Activated CD8-positive, alpha-beta memory T cell treated with anti-CD3 and anti-CD28 coated beads for 36 hours (primary cell): ENCODE data around the gene BCR. TPM values are rescaled to one million over a fixed set of nuclear protein-coding genes. Genes with fewer than 3 reads are reported as not detected.

ENCODE experiments used
- CTCF ChIA-PET: fragments of 350-600 bp; sonication (Branson Sonifier 250); formaldehyde crosslinking; loops from one replicate; lab custom pipeline; 2021; ENCODE audit warnings: antibody characterized with exemption; lab: Charles Lee
- POLR2A ChIA-PET: fragments of 350-600 bp; sonication (Branson Sonifier 250); formaldehyde crosslinking; loops from one replicate; lab custom pipeline; 2021; ENCODE audit warnings: antibody characterized with exemption; lab: Charles Lee
- total RNA-seq, 2 experiments: library from RNA; stranded (reverse); gene quantifications; one replicate each; pipeline ENCODE4 v1.2.3, GENCODE V29; 2021

Gene BCR
- total RNA-seq, 2 experiments from 2014 or later = 29.9 to 34.1 TPM

DNA sequence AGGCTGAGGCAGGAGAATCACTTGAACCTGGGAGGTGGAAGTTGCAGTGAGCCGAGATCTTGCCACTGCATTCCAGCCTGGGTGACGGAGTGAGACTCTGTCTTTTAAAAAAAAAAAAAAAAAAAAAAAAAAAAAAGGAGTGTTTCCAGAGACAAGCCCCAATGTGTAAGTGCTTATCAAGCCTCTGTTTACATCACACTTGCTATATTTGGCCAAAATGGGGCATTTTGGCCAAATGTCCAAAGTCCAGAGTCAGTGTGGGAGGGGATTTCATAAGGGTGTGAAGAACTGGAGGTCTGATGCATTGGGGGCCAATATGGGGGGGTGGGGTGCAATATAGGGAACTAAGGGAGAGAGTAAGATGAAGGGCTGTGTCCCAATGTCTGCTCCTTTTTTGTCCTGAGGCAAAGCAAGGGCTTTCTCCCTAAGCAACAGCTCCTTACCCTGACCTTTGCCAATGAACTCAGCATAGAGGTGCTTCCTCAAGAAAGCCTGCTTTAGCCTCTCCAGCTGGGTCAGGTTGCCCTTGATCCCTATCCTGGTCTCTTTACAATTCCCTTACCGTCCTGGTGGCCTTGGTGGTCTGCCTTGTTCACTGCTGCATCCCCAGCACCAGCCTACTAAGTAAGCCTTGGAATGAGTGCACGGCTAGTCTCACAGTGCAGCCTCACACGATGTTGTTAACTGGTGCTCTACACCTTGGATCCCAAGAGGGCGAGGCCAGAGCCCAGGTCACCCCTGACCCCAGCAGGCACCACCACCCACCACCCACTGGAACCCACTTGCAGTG, 14.1 kb upstream of the BCR start:
- POLR2A ChIA-PET = no interaction called here
- CTCF ChIA-PET = interaction anchor here (1.7 kb wide), 1 partner anchor 116 kb away, joined by 3 read pairs; no protein-coding TSS in a partner anchor

DNA sequence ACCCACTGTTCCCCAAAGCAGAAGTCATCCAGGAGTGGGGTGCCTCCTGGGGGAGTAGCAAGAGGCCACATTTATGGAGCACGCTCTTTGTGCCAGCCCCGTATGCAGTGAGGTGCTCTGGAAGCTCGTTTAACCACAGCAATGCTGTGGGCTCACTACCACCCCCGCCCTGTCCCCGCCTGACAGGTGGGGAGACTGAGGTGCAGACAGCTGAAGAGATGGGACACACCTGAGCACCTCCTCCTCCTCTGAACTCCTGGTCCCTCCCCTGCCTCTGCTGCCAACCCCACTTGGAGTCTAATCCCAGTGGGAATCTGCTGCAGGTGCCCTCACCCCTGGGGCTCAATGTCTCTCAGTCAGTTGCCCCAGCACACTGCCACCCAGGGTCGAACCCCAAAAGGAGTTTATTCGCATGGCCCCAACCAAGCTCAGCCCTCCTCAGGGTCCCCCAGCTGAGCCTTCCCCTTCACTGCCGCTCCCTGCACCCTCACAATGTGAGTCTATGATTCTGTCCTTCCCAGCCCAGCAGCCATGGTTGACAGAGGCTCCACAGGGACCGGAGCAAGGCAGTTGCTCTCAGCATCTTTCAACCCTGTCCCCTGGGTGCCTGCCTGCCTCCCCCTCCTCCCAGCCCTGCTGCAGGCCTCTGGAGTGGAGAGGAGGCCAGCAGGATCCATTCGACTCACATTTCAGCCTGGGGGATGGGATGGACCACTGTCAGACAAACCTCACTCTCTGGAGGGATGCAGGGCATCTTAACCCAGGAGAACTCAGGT, 13.3 kb upstream of the BCR start:
- ChIA-PET POLR2A (no interaction called here), CTCF (interaction anchor here (1.7 kb wide), 1 partner anchor 115 kb away, joined by 3 read pairs; no protein-coding TSS in a partner anchor)

DNA sequence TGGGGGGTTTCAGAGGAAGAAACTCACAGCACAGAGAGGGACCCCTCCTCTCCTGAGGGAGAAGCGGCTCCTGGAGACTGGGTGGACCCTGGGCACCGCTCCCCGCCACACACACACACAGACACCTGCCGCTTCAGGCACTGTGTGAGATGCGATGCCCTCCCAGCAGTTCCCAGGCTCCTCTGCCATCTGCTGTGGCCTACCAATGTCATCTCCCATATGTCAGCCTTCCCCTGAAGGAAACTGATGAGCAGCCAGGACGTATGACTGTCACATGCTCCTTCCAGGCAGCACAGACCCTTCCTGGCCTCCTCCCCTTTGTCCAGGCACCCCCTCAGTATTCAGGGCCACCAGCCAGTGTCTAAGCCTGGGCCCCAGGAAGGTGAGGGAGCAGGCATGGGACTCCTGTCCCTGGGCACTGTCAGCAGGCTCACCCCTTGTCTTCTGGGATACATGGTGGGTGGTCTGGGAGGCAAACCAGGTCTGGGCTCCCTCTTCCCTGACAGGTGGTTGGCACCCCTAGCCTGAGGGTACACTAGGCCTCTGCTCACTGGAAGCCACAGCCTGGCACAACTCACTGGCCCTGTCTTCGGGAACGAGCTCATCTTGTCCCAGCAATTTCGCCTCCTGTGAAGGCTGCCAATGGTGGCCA, 11.8 kb upstream of the BCR start:
- POLR2A ChIA-PET = no interaction called here
- CTCF ChIA-PET = interaction anchor here (1.0 to 1.6 kb wide), 2 partner anchors 10 to 114 kb away, joined by 4 to 7 read pairs; no protein-coding TSS in a partner anchor

DNA sequence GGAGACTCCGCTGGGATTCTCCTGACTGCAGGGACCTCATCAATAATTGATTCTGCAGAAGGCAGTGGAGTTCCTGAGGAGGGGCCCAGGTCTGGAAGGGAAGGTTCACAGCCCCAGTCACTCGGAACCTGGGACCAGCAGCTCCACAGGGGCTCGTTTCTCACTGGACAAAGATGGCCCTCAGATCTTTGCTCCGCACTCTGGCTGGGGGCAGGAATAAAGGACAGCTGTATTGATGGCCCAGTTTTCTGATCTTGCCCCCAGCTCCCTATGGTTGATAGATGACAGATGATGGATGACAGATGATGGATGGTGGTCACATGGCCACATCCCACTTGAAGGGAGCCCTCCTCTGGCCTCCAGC, 11.3 kb upstream of the BCR start:
- ChIA-PET POLR2A (no interaction called here), CTCF (interaction anchor here (1.0 to 1.6 kb wide), 2 partner anchors 9 to 113 kb away, joined by 4 to 7 read pairs; no protein-coding TSS in a partner anchor)

DNA sequence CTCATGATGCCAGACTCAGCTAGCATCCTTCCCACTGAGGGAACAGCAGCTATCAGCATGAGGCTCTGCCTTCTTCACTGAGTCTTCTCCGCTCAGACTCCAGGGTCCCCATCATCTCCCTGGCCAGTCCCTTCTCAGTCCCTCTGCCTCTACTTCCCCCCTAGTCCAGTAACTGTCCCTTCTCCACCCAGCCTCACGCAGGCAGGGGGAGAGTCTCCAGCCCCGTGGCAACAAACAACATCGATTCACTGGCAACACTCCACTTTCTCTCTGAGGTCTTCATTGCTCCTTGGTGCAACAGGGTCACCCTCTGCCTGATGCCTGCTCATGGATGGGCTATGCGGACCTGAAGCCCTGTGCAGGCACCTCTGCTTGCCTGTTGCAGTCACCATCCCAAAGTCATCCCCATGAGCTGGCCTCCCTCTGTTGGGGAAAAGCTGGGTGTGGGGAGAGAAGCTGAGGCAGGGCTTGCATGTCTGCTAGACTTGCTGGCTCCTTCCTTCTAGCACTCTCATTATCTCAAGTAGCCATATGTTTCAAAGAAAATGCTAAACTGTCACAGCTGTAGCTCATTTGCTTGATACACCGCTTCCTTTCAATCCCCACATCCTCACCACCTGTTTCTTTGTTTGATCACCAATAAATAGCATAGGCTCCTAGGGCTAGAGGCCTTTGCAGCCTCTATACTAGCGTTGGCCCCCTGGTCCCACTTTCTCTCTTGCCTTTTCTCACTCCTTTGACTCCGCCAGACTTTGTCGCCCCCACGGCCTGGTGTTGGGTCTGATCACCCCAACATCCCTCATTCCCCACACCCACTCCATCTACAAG, 4.3 kb upstream of the BCR start:
- CTCF ChIA-PET = interaction anchor here (1.6 to 11.2 kb wide), 3 partner anchors 77 to 113 kb away, joined by 5 to 139 read pairs (median 31); no protein-coding TSS in a partner anchor

DNA sequence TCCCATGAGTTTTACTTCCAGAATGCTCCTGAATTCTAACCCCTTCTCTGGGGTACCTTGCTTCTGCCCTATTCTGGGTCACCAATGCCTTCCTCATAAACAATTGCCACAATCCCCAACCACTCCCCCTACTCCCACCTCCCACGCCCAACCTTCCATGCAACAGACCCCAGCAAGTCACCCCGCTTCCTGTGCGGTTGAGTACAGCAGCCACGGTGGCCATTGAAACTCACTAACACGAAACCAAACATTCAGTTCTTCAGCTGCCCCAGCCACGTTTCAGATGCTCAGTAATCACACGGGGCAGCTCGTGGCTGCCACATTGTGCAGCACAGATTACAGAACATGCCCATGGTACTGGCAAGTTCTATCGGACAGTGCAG, 3.7 kb upstream of the BCR start:
- POLR2A ChIA-PET = no interaction called here
- CTCF ChIA-PET = interaction anchor here (1.1 to 11.2 kb wide), 4 partner anchors 65 to 121 kb away, joined by 3 to 139 read pairs (median 18); no protein-coding TSS in a partner anchor

More for the DNA sequence above, 4.3 kb upstream of the BCR start:
- POLR2A ChIA-PET = no interaction called here

DNA sequence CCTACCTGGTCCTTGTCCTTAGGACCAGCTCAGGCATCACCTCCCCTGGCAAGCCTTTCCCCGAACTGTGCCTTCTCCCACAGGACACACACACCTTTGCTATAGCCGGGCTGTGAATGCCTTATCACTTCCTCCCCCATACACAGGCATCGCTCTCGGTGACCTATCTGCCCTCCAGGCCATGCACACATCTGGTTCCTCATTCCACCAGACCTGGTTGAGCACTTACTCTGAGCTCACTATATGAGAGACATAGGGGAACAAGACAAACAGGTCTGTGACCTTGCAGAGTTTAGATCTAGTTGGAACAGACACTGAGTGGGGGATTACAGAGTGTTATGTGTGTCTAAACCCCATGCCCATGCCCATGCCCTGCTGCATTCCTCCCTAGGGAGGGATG, 3.1 kb upstream of the BCR start:
- POLR2A ChIA-PET = no interaction called here

DNA sequence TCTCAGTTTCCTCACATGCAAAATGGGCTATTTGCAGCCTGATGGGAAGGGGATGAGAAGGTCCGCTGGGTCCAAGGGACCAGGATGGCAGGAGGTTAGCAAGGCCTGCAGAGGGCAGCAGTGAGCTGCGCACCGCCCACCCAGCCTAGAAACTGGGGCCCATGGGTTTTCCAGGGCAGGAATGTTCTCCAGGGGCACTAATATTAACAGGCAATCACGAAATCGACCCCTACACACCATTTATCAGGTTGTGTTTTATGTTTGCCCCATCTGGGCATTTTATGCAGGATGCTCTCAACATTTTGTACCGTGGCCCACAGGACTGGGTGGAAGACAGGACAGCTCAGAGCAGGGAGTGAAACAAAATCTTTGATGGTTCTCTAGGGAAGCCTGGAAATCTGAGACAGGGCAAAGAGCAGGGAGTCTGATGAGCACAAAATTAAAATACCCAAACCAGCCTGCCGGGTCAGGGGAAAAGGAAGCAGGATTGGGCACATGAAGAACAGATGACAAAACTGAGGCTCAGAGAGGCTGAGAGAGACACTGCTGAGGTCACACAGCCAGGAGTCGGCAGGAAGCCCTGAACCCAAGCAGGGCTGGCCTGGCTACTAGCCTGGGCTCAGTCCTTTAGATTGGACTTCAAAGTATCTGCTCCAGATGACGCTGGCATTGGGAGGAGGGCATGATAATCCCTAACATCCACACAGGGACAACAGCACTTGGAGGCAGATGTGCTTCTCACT, 1.6 kb upstream of the BCR start:
- POLR2A ChIA-PET = no interaction called here
- CTCF ChIA-PET = interaction anchor here (0.7 to 11.2 kb wide), 14 partner anchors 9 to 219 kb away, joined by 3 to 139 read pairs (median 4); no protein-coding TSS in a partner anchor

More for the DNA sequence above, 3.1 kb upstream of the BCR start:
- CTCF ChIA-PET = interaction anchor here (1.1 to 11.2 kb wide), 6 partner anchors 64 to 209 kb away, joined by 3 to 139 read pairs (median 6); no protein-coding TSS in a partner anchor

DNA sequence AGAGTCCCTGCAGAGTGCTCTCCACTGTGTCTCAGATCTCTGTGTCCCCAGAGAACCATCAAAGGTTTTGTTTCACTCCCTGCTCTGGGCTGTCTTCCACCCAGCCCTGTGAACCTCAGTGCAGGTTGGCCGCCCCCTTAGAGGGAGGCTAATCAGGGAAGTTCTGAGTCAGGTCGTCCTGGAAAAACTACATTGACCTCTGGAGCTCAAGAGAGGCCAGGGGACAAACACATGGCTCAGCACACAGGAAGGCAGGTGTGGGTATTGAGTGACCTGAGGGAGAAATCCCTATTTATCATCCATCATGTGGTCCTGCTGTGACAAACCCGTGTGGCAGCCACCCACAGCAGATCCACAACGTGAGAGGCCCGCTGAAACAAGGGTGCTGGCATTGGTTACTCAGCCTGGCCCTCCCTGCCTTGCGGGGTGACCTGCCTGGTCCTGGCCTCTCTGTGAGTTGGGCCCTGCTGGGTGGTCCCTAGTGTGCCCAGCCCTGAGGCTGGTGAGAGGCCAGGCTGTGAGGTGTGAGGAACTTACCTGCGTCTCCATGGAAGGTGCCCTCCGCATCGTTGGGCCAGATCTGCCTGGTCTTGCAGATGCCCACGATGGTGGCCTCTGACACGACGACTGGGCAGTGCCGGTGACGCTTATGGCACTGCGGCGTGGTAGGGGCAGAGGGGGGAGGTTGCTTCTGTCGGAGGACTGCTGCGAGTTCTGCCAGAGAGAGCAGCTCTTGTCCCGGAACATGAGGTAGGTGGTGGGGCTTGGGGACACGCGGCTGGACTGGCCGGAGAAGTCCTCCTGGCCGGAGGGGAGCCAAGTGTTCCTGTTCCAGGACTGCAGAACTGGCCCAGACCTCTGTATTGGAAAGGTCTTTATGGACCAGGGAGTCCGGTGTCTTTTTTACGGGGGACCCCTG, 669 bp upstream of the BCR start:
- CTCF ChIA-PET = interaction anchor here (0.6 to 11.2 kb wide), 7 partner anchors 10 to 145 kb away, joined by 3 to 139 read pairs (median 4); no protein-coding TSS in a partner anchor

DNA sequence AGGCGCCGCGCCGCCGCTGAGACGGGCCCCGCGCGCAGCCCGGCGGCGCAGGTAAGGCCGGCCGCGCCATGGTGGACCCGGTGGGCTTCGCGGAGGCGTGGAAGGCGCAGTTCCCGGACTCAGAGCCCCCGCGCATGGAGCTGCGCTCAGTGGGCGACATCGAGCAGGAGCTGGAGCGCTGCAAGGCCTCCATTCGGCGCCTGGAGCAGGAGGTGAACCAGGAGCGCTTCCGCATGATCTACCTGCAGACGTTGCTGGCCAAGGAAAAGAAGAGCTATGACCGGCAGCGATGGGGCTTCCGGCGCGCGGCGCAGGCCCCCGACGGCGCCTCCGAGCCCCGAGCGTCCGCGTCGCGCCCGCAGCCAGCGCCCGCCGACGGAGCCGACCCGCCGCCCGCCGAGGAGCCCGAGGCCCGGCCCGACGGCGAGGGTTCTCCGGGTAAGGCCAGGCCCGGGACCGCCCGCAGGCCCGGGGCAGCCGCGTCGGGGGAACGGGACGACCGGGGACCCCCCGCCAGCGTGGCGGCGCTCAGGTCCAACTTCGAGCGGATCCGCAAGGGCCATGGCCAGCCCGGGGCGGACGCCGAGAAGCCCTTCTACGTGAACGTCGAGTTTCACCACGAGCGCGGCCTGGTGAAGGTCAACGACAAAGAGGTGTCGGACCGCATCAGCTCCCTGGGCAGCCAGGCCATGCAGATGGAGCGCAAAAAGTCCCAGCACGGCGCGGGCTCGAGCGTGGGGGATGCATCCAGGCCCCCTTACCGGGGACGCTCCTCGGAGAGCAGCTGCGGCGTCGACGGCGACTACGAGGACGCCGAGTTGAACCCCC, 798 bp downstream of the BCR start:
- POLR2A ChIA-PET = interaction anchor here (0.6 to 1.4 kb wide), 5 partner anchors 25 to 101 kb away, joined by 3 to 10 read pairs (median 4); no protein-coding TSS in a partner anchor
- CTCF ChIA-PET = interaction anchor here (0.6 to 11.2 kb wide), 5 partner anchors 62 to 108 kb away, joined by 3 to 139 read pairs (median 8); no protein-coding TSS in a partner anchor

More for the DNA sequence above, 669 bp upstream of the BCR start:
- POLR2A ChIA-PET = interaction anchor here (0.6 to 1.4 kb wide), 2 partner anchors 54 to 102 kb away, joined by 4 to 5 read pairs; no protein-coding TSS in a partner anchor

DNA sequence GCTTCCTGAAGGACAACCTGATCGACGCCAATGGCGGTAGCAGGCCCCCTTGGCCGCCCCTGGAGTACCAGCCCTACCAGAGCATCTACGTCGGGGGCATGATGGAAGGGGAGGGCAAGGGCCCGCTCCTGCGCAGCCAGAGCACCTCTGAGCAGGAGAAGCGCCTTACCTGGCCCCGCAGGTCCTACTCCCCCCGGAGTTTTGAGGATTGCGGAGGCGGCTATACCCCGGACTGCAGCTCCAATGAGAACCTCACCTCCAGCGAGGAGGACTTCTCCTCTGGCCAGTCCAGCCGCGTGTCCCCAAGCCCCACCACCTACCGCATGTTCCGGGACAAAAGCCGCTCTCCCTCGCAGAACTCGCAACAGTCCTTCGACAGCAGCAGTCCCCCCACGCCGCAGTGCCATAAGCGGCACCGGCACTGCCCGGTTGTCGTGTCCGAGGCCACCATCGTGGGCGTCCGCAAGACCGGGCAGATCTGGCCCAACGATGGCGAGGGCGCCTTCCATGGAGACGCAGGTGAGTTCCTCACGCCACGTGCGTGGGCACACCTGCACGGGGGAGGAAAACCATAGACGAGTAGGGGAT, 1.5 kb downstream of the BCR start:
- POLR2A ChIA-PET = interaction anchor here (1.0 to 1.1 kb wide), 2 partner anchors 24 to 62 kb away, joined by 4 to 7 read pairs; no protein-coding TSS in a partner anchor
- CTCF ChIA-PET = interaction anchor here (0.6 to 11.2 kb wide), 3 partner anchors 98 to 104 kb away, joined by 3 to 139 read pairs (median 15); no protein-coding TSS in a partner anchor

DNA sequence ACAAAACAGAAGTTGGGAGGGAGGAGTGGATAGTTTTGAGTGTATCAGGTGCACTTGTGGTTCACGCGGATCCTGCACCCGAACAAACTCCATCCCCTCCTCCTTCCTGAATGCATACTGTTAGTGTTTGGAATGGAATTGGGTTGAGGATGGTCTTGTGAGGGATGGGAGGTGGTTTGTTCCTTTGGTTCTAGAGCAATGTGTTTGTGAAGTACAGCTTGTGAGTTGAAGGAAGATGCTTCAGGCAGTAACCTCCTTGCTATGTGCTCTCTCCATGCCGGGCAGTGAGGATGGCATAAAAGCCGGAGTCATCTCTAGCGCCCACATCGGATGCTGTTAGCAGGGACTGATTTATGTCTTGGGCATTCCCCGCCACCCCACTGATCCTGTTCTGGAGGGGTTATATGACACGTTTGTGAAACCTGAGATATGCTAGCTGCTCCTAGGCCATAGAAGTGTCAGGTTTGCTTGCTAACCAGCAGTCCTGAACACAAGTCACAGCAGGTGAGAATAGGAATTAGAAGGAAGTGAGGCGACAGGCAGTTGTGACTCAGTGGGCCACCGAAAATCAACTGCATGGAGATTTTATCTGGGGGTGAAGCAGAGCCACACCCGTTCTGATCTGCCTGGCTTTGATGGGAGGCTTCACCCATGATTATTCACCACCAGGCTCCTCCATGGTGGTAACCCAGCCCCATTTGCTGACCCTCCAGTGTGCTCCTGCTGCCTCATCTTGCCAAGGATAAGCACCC, 2.2 kb downstream of the BCR start:
- ChIA-PET CTCF (interaction anchor here (1.0 to 3.5 kb wide), 3 partner anchors 61 to 108 kb away, joined by 3 to 15 read pairs (median 5); no protein-coding TSS in a partner anchor), POLR2A (no interaction called here)

DNA sequence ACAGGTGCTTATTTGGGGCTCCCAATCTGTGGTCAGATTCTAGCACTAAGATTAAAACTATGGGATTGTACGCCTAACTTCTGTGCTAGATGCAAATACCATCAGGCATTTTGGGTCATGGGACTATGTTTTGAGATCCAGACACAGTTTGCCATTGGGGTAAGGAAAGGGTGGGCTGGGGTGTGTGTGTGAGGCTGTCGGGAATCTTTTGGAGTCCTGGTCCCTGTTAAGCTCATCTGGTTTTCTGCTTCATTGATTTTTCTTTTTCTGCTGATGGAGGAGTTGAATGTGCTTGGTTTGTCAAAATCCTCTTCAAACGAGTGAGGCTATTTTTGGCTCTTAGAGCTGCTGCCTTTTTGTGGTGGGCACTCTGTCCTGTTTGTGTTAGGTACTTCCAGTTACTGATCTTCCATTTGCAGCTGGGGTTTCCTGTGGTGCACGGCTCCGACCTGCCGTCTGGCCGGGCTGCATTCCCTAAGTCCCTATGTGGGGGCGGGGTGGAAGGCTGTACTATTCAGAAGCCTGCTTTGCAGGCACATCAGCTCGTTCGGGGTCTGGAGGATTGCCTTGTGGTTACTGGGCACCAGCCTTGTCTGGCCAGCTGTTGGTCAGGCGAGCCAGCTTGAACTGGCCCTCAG, 2.9 kb downstream of the BCR start:
- ChIA-PET CTCF (interaction anchor here (0.7 to 3.5 kb wide), 4 partner anchors 37 to 107 kb away, joined by 3 to 15 read pairs (median 4); no protein-coding TSS in a partner anchor), POLR2A (no interaction called here)
